Uterus (tissue), 2 donors: ENCODE results near the gene C16orf86.

Experiments used
- POLR2A ChIP-seq, 2 donors: fragments of 450-650 bp; IDR thresholded peaks; one replicate each; pipeline ENCODE4 v1.6.1; 2016; ENCODE audit warnings: antibody characterized with exemption in 2 of 2, mild to moderate bottlenecking in 1 of 2, moderate library complexity in 1 of 2
- TF ChIP-seq, protein P1 (sequence below), 4 experiments: fragments of 200-600 bp in 2 of 4; fragments of 450-650 bp in 2 of 4; sonication (generic) in 2 of 4; IDR thresholded peaks; one replicate each; pipeline ENCODE4 v1.5.1; 2016 to 2019; ENCODE audit warnings: antibody characterized with exemption in 4 of 4, mild to moderate bottlenecking in 2 of 4, moderate library complexity in 1 of 4

DNA sequence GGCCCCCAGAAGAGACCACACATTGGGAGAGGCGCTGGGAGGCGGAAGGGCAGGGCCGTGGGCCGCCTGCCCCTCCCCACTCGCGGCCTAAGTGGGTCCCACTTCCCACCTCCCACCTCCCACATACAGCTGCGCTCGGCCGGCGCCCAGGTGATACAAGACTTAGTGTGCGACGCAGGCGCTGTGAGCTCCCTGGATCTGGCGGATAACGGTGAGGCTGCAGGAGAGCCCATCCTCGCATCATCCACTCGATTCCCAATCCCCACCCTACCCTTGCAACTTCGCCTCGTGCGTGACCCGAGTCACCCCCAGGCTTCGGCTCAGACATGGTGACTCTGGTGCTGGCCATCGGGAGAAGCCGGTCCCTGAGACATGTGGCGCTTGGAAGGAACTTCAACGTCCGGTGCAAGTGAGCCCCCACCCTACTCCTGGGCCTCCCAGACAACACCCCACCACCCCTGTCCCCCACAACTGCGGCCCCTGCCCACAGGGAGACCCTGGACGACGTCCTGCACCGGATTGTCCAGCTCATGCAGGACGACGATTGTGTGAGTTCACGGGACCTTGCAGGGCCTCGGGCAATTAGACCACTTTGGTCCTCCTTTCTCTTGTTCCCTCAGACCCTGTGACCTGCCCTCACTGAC is 17.7 kb upstream of the C16orf86 start:
- TF ChIP-seq, protein P1, sequence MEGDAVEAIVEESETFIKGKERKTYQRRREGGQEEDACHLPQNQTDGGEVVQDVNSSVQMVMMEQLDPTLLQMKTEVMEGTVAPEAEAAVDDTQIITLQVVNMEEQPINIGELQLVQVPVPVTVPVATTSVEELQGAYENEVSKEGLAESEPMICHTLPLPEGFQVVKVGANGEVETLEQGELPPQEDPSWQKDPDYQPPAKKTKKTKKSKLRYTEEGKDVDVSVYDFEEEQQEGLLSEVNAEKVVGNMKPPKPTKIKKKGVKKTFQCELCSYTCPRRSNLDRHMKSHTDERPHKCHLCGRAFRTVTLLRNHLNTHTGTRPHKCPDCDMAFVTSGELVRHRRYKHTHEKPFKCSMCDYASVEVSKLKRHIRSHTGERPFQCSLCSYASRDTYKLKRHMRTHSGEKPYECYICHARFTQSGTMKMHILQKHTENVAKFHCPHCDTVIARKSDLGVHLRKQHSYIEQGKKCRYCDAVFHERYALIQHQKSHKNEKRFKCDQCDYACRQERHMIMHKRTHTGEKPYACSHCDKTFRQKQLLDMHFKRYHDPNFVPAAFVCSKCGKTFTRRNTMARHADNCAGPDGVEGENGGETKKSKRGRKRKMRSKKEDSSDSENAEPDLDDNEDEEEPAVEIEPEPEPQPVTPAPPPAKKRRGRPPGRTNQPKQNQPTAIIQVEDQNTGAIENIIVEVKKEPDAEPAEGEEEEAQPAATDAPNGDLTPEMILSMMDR (IDR thresholded peaks at IDR 0.05) = no peak
- no peak for TF ChIP-seq POLR2A (IDR thresholded peaks at IDR 0.05)
